GM12878 (cell line): ENCODE results near the gene NAT10. TPM values are rescaled to one million over a fixed set of nuclear protein-coding genes. Genes with fewer than 3 reads are reported as not detected.
A peak's percentile ranks its signal among the peaks of the same experiment; 100 is the strongest.

Source experiments
- ATAC-seq: fragments of 200-7000 bp; cut with Tn5 transposase; 3 replicates; pipeline ENCODE4 v1.9.1; 2020; ENCODE audit warnings: mild to moderate bottlenecking, moderate library complexity
- BruUV-seq: library from RNA; stranded (reverse); fragments of 400-500 nt; replicated peaks from 2 replicates; lab custom pipeline; 2021; lab: Mats Ljungman, UMichigan
- CTCF ChIA-PET: fragments of 300-600 bp; sonication (Branson Sonifier 250); formaldehyde crosslinking; extraction: SDS; loops from one replicate; lab custom pipeline; 2021; ENCODE audit warnings: inconsistent platforms; lab: Yijun Ruan, JAX
- POLR2A ChIA-PET: fragments of 350-600 bp; formaldehyde crosslinking; extraction: SDS; loops from one replicate; lab custom pipeline; 2021; ENCODE audit warnings: inconsistent platforms; lab: Charles Lee
- RAD21 ChIA-PET: fragments of 300-600 bp; sonication (Branson Sonifier 250); formaldehyde crosslinking; loops from one replicate; lab custom pipeline; 2023; ENCODE audit warnings: antibody characterized with exemption; ENCODE audit not compliant: unreplicated experiment; lab: Charles Lee
- SMC1A ChIA-PET: fragments of 300-600 bp; sonication (Branson Sonifier 250); formaldehyde crosslinking; loops from one replicate; lab custom pipeline; 2023; ENCODE audit not compliant: unreplicated experiment, uncharacterized antibody; lab: Charles Lee
- DNase-seq: peaks from one replicate; pipeline ENCODE4 v3.0.0-alpha.2; 2011; ENCODE audit warnings: low read depth, low spot score
- FAIRE-seq: peaks from 3 replicates; lab custom pipeline; 2011; peaks lifted over from hg19 to GRCh38; lab: Jason Lieb, UNC
- H2AFZ ChIP-seq: 2 replicates; pipeline ENCODE4 v1.6.0; 2011; ENCODE audit warnings: low read depth, low read length, control low read depth; ENCODE audit not compliant: control insufficient read depth
- H3K27ac ChIP-seq: 2 replicates; pipeline ENCODE4 v1.5.1; 2011; ENCODE audit warnings: control low read depth; ENCODE audit not compliant: control insufficient read depth, insufficient read depth
- H3K27me3 ChIP-seq, 2 experiments: replicated peaks in 1 of 2; 2 replicates each; pipeline versions ENCODE4 v1.6.0 to v1.6.1; 2011; ENCODE audit warnings: low read length in 1 of 2; ENCODE audit not compliant: control insufficient read depth in 2 of 2, insufficient read depth in 2 of 2
- H3K36me3 ChIP-seq, 2 experiments: 2 replicates each; pipeline ENCODE4 v1.5.1; 2011; ENCODE audit warnings: low read length in 1 of 2; ENCODE audit not compliant: control insufficient read depth in 2 of 2, insufficient read depth in 2 of 2
- H3K4me1 ChIP-seq: 2 replicates; pipeline ENCODE4 v1.6.1; 2011; ENCODE audit warnings: mild to moderate bottlenecking, low read length, moderate library complexity, mixed read lengths; ENCODE audit not compliant: control insufficient read depth, insufficient read depth
- H3K4me2 ChIP-seq: 2 replicates; pipeline ENCODE4 v1.6.0; 2011; ENCODE audit warnings: control low read depth; ENCODE audit not compliant: control insufficient read depth, insufficient read depth
- H3K4me3 ChIP-seq: fragments of 200-600 bp; sonication (generic); 2 replicates; pipeline ENCODE4 v1.5.1; 2016
- H3K79me2 ChIP-seq: 2 replicates; pipeline ENCODE4 v1.6.0; 2011; ENCODE audit warnings: low read length; ENCODE audit not compliant: control insufficient read depth, insufficient read depth
- H3K9ac ChIP-seq: 2 replicates; pipeline ENCODE4 v1.8.0; 2011; ENCODE audit warnings: low read length, control low read depth, mixed read lengths; ENCODE audit not compliant: control insufficient read depth, insufficient read depth
- H3K9me3 ChIP-seq: replicated peaks from 3 replicates; pipeline ENCODE4 v1.5.1; 2011; ENCODE audit warnings: mild to moderate bottlenecking, low read length; ENCODE audit not compliant: control insufficient read depth, insufficient read depth
- H4K20me1 ChIP-seq: 2 replicates; pipeline ENCODE4 v1.6.0; 2011; ENCODE audit not compliant: control insufficient read depth, insufficient read depth
- STAT3 ChIP-seq: IDR thresholded peaks from 2 replicates; pipeline ENCODE4 v1.6.1; 2011; ENCODE audit warnings: low read depth, low read length, improper control_type of control experiment
- WGBS: methylation state at CpG from one replicate; pipeline ENCODE4 v1.1.6; 2016; ENCODE audit warnings: low lambda C conversion rate; ENCODE audit not compliant: insufficient replicate concordance, insufficient coverage; ENCODE audit errors: missing lambda C conversion rate; 5-methylcytosine and 5-hydroxymethylcytosine counted together
- in situ Hi-C: fragments of 300-500 bp; cut with MboI; formaldehyde crosslinking; loops from 9 replicates; pipeline ENCODE4 v1.14.3; 2018; ENCODE audit warnings: mixed read lengths
- intact Hi-C: fragments of 100-400 bp; cut with micrococcal nuclease; formaldehyde crosslinking; loops from one replicate; pipeline ENCODE4 v1.14.2; 2022; ENCODE audit not compliant: unreplicated experiment
- polyA plus RNA-seq, 11 experiments: library from polyadenylated mRNA; depleted of rRNA in 4 of 11; unstranded in 6 of 11; stranded (reverse) in 5 of 11; fragments of >200 nt; fragmentation: Nextera tagmentation in 4 of 11; fragmentation: Illumina TruSeq in 1 of 11; extraction: Ambion mirVana in 4 of 11; extraction: Trizol in 1 of 11; gene quantifications; 1 replicate in 1 of 11; 2 replicates in 10 of 11; pipeline versions ENCODE4 v1.2.1 to v1.2.3, GENCODE V29; 2011 to 2016; ENCODE audit warnings: inconsistent platforms in 2 of 11, missing spikeins in 2 of 11, low read depth in 1 of 11
- total RNA-seq, 4 experiments: library from RNA; depleted of rRNA in 3 of 4; stranded (reverse); fragments of >200 nt in 3 of 4; fragmentation: Illumina TruSeq in 1 of 4; extraction: Trizol in 1 of 4; gene quantifications; 2 replicates each; pipeline versions ENCODE4 v1.2.1 to v1.2.3, GENCODE V29; 2013 to 2021
- TF ChIP-seq, protein P1 (sequence below): fragments of 450-650 bp; IDR thresholded peaks from 2 replicates; pipeline ENCODE4 v1.6.1; 2017; ENCODE audit warnings: mild to moderate bottlenecking, low read depth, inconsistent platforms; ENCODE audit not compliant: poor library complexity, severe bottlenecking

The NAT10 gene
- total and polyA plus RNA-seq, 10 of the 15 experiments (the other 5 are each of a cell fraction or from before 2014, with no cell fraction given), result 45.1 to 95.5 (median 72.8) TPM

DNA sequence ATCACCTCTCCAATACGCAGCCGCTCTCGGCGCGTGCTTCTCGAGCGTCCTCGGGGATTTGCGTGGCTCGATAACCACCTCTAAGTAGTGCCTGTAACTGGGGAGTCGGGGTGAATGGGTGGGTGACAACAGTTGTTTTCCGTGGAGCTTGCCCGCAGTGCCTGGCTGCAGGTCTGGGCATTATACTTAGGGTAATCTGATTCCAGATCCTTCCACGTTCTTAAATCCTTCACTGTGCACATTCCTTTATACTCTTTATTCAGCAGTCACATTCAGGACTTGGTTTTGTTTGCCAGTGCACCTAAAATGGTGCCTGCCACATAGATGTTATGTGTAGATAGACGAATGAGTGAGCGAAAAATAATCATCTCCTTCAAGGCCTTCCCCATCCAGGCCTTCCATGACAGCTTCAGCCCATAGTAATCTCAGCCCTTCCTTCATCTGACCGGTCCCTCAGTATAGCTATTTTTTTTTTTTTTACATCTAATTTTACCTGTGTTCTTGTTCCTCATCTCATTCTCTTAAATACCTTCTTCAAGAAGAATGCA, 602 bp downstream of the NAT10 start:
- RAD21 ChIA-PET, result interaction anchor here (0.6 to 2.6 kb wide), 8 partner anchors 39 to 259 kb away, joined by 3 to 8 read pairs (median 4); no protein-coding TSS in a partner anchor
- BruUV-seq, result TSS peak; percentile 50
- Histone ChIP-seq H3K9me3 (no peaks in the 10 kb centered on the region), H3K79me2 (peaks cover 39% of the 10 kb centered on the region), H4K20me1 (no peaks in the 10 kb centered on the region), H2AFZ (peak overlapping the region; percentile 83), H3K27ac (peak overlapping the region; percentile 89), H3K27me3 (no peaks in the 10 kb centered on the region), H3K9ac (peak overlapping the region; percentile 85), H3K4me1 (peaks cover 15% of the 10 kb centered on the region), H3K4me2 (peak overlapping the region; percentile 77), H3K4me3 (peak overlapping the region; percentile 95), H3K36me3 (peaks cover 8 to 9% of the 10 kb centered on the region in 2 experiments)
- ATAC-seq, result peak; percentile 13
- no peak for FAIRE-seq
- no peak for DNase-seq
- intact Hi-C loops (loop anchor here (1.0 to 5.0 kb wide), 4 partner anchors 55 to 253 kb away; partner anchors contain the start of genes ABTB2 and CAPRIN1), in situ Hi-C loops (no loop called here)
- POLR2A ChIA-PET, result interaction anchor here (0.6 to 2.0 kb wide), 6 partner anchors 21 to 59 kb away, joined by 3 to 14 read pairs (median 5); partner anchors contain the start of gene CAPRIN1
- under 1% methylated on average over 17 of the region's 17 CpGs for WGBS
- CTCF ChIA-PET, result interaction anchor here (0.7 to 2.1 kb wide), 14 partner anchors 10 to 421 kb away, joined by 3 to 9 read pairs (median 4); partner anchors contain the start of gene CAPRIN1
- TF ChIP-seq, protein P1, sequence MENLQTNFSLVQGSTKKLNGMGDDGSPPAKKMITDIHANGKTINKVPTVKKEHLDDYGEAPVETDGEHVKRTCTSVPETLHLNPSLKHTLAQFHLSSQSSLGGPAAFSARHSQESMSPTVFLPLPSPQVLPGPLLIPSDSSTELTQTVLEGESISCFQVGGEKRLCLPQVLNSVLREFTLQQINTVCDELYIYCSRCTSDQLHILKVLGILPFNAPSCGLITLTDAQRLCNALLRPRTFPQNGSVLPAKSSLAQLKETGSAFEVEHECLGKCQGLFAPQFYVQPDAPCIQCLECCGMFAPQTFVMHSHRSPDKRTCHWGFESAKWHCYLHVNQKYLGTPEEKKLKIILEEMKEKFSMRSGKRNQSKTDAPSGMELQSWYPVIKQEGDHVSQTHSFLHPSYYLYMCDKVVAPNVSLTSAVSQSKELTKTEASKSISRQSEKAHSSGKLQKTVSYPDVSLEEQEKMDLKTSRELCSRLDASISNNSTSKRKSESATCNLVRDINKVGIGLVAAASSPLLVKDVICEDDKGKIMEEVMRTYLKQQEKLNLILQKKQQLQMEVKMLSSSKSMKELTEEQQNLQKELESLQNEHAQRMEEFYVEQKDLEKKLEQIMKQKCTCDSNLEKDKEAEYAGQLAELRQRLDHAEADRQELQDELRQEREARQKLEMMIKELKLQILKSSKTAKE, result no peak
- no peak for TF ChIP-seq STAT3
- SMC1A ChIA-PET, result interaction anchor here (0.6 to 2.4 kb wide), 15 partner anchors 9 to 252 kb away, joined by 3 to 9 read pairs (median 4); partner anchors contain the start of gene ABTB2
